K562 (cell line): ENCODE measurements around the gene IGF2R. TPM values are rescaled to one million over a fixed set of nuclear protein-coding genes. Genes with fewer than 3 reads are reported as not detected.

Source experiments
- CTBP1 ChIP-seq: fragments of 450-650 bp; IDR thresholded peaks from 2 replicates; pipeline ENCODE4 v1.6.1; 2016; ENCODE audit warnings: borderline replicate concordance
- FOXO4 ChIP-seq: fragments of 450-650 bp; formaldehyde crosslinking; IDR thresholded peaks from 2 replicates; pipeline ENCODE4 v1.4.0; 2020; ENCODE audit warnings: mild to moderate bottlenecking, moderate library complexity
- HEY1 ChIP-seq: fragments of 250-450 bp; sonication (Bioruptor Pico); IDR thresholded peaks from 2 replicates; pipeline ENCODE4 v1.5.0; 2020; ENCODE audit warnings: mild to moderate bottlenecking, moderate library complexity, borderline replicate concordance
- MAZ ChIP-seq, 2 experiments: fragments of 450-650 bp in 1 of 2; sonication (generic) in 1 of 2; formaldehyde crosslinking; IDR thresholded peaks in 1 of 2; conservative IDR thresholded peaks in 1 of 2; 2 replicates each; pipeline versions ENCODE4 v1.4.0 to v1.5.0; 2020; ENCODE audit warnings: mild to moderate bottlenecking in 1 of 2, missing genetic modification reagents in 1 of 2
- MCM2 ChIP-seq: fragments of 450-650 bp; IDR thresholded peaks from 2 replicates; pipeline ENCODE4 v1.6.1; 2017; ENCODE audit warnings: low read depth, mild to moderate bottlenecking
- MYBL2 ChIP-seq, 2 experiments: fragments of 450-650 bp in 1 of 2; sonication (generic) in 1 of 2; formaldehyde crosslinking in 1 of 2; IDR thresholded peaks; 2 replicates each; pipeline versions ENCODE4 v1.6.1 to v1.8.1; 2017 to 2022; ENCODE audit warnings: borderline replicate concordance in 1 of 2, inconsistent platforms in 1 of 2, low read depth in 1 of 2, mild to moderate bottlenecking in 1 of 2, missing genetic modification reagents in 1 of 2, moderate library complexity in 1 of 2
- NR1H2 ChIP-seq: sonication (generic); formaldehyde crosslinking; IDR thresholded peaks from 2 replicates; pipeline ENCODE4 v1.4.0; 2020; ENCODE audit warnings: mild to moderate bottlenecking, missing genetic modification reagents
- NR2F6 ChIP-seq: fragments of 450-650 bp; formaldehyde crosslinking; IDR thresholded peaks from 2 replicates; pipeline ENCODE4 v1.4.0; 2020; ENCODE audit warnings: mild to moderate bottlenecking
- STAT6 ChIP-seq: sonication (generic); formaldehyde crosslinking; IDR thresholded peaks from 2 replicates; pipeline ENCODE4 v1.8.1; 2023; ENCODE audit warnings: mild to moderate bottlenecking, missing genetic modification reagents
- TAF15 ChIP-seq: fragments of 200-400 bp; formaldehyde crosslinking; IDR thresholded peaks from 2 replicates; pipeline ENCODE4 v1.6.1; 2017; ENCODE audit warnings: mild to moderate bottlenecking, low read depth, low read length, moderate library complexity
- THRB ChIP-seq: fragments of 450-650 bp; formaldehyde crosslinking; conservative IDR thresholded peaks from 2 replicates; pipeline ENCODE4 v1.4.0; 2022; ENCODE audit warnings: mild to moderate bottlenecking, missing genetic modification characterization
- XRCC4 ChIP-seq: IDR thresholded peaks from one replicate; pipeline ENCODE4 v1.6.1; 2011; ENCODE audit not compliant: insufficient read depth, insufficient read length; ENCODE audit errors: extremely low read depth
- ZBTB34 ChIP-seq: fragments of 250-450 bp; sonication (Bioruptor Pico); IDR thresholded peaks from 2 replicates; pipeline ENCODE4 v1.8.0; 2021; ENCODE audit warnings: mild to moderate bottlenecking, moderate library complexity
- ZNF165 ChIP-seq: fragments of 250-450 bp; sonication (Bioruptor Pico); IDR thresholded peaks from 2 replicates; pipeline ENCODE4 v1.4.0; 2020; ENCODE audit warnings: borderline replicate concordance
- ZNF175 ChIP-seq: fragments of 200-800 bp; sonication (Bioruptor generic); IDR thresholded peaks from 2 replicates; pipeline ENCODE4 v1.6.1; 2016; ENCODE audit warnings: low read depth, mild to moderate bottlenecking, missing genetic modification characterization, missing compliant biosample characterization
- ZNF217 ChIP-seq: sonication (generic); formaldehyde crosslinking; IDR thresholded peaks from 2 replicates; pipeline ENCODE4 v1.8.0; 2022; ENCODE audit warnings: mild to moderate bottlenecking, missing genetic modification reagents
- ZNF740 ChIP-seq, 3 experiments: fragments of 200-800 bp in 1 of 3; sonication (Bioruptor generic) in 1 of 3; sonication (generic) in 1 of 3; formaldehyde crosslinking in 1 of 3; IDR thresholded peaks; 2 replicates each; pipeline versions ENCODE4 v1.6.1 to v1.8.0; 2016 to 2022; ENCODE audit warnings: mild to moderate bottlenecking in 2 of 3, missing compliant biosample characterization in 2 of 3, missing genetic modification characterization in 2 of 3, missing genetic modification reagents in 1 of 3
- polyA plus RNA-seq, 8 experiments: library from polyadenylated mRNA; depleted of rRNA in 4 of 8; stranded (reverse) in 5 of 8; unstranded in 3 of 8; fragments of >200 nt; fragmentation: Nextera tagmentation in 2 of 8; fragmentation: Illumina TruSeq in 1 of 8; extraction: Ambion mirVana in 2 of 8; extraction: Trizol in 1 of 8; gene quantifications; 2 replicates each; pipeline versions ENCODE4 v1.2.1 to v1.2.3, GENCODE V29; 2011 to 2014; ENCODE audit warnings: inconsistent platforms in 1 of 8, missing spikeins in 1 of 8
- total RNA-seq, 7 experiments: library from RNA; depleted of rRNA in 6 of 7; stranded (reverse); fragments of >200 nt in 6 of 7; fragmentation: Illumina TruSeq in 2 of 7; extraction: Trizol in 2 of 7; gene quantifications; 2 replicates each; pipeline versions ENCODE4 v1.2.1 to v1.2.3, GENCODE V29; 2011 to 2021; ENCODE audit warnings: low replicate concordance in 1 of 7

Gene IGF2R
- total and polyA plus RNA-seq, 9 of the 15 experiments (the other 6 are each of a cell fraction or from before 2014, with no cell fraction given), result 3.5 to 92.3 (median 34.5) TPM

GRCh38 chr6:160101277-160102205 lies 132.7 kb downstream of the IGF2R start (continued):
- TF ChIP-seq ZNF740 (CRISPR knock-in tag; IDR thresholded peaks at IDR 0.05) (no peak), ZNF740 (tag; IDR thresholded peaks at IDR 0.05) (no peak), XRCC4 (no peak), FOXO4 (CRISPR knock-in tag) (no peak), ZNF217 (no peak), NR2F6 (CRISPR knock-in tag) (no peak), NR1H2 (CRISPR knock-in tag) (0 out of 2 replicates have a peak, but pooled peaks have one; percentile 82), ZNF175 (CRISPR knock-in tag) (peak; percentile 86), MCM2 (no peak), CTBP1 (peak; percentile 99), MYBL2 (IDR thresholded peaks at IDR 0.05; ENCODE audit: low read depth) (no peak), MYBL2 (CRISPR knock-in tag; IDR thresholded peaks at IDR 0.05; ENCODE audit: borderline replicate concordance) (no peak), ZNF165 (CRISPR knock-in tag) (no peak), ZBTB34 (CRISPR knock-in tag) (no peak), MAZ (CRISPR knock-in tag; conservative IDR thresholded peaks at IDR 0.05 in 1 of 2, IDR thresholded peaks at IDR 0.05 in 1 of 2) (peak; percentile 72 to 73; a peak in 3 of 4 replicates), HEY1 (no peak), THRB (CRISPR knock-in tag) (no peak), STAT6 (CRISPR knock-in tag) (no peak), TAF15 (no peak)
